LHCN-M2 (cell line): ENCODE results near the gene KRTAP1-5. TPM values are rescaled to one million over a fixed set of nuclear protein-coding genes. Genes with fewer than 3 reads are reported as not detected.
"Not testable (repeated sequence)": the region's sequence is repeated elsewhere in the genome, so short reads cannot be mapped to it uniquely, and the experiment has no call there.

ENCODE experiments used
- DNase-seq: peaks from one replicate; pipeline ENCODE4 v3.0.0-alpha.2; 2012; ENCODE audit warnings: low read depth
- polyA plus RNA-seq: library from polyadenylated mRNA; unstranded; fragments of >200 nt; gene quantifications from one replicate; pipeline ENCODE4 v1.2.1, GENCODE V29; 2012; ENCODE audit warnings: missing spikeins
- total RNA-seq: library from RNA; depleted of rRNA; stranded (reverse); fragments of >200 nt; gene quantifications from 2 replicates; pipeline ENCODE4 v1.2.3, GENCODE V29; 2014; rRNA removed

The KRTAP1-5 gene
- total RNA-seq = 2.8 and 6.0 TPM in 2 replicates
- polyA plus RNA-seq = 12.9 TPM

- peak; percentile 98 for DNase-seq
Observed at GRCh38 chr17:41026715-41027471, at the start of gene KRTAP1-5. TSS of gene KRTAP1-5 (minus strand) at chr17:41027208. CDS start at chr17:41027155, 53 bp downstream.

- DNase-seq = no peak
Observed at GRCh38 chr17:41076788-41077187, 49.8 kb upstream of the KRTAP1-5 start.

- no peak for DNase-seq
Observed at GRCh38 chr17:41073676-41074075, 46.7 kb upstream of the KRTAP1-5 start.

- peak; percentile 96 for DNase-seq
Observed at GRCh38 chr17:41071606-41072360, 44.8 kb upstream of the KRTAP1-5 start.

- DNase-seq = no peak
Observed at GRCh38 chr17:41069031-41069430, 42.0 kb upstream of the KRTAP1-5 start.

- no peak for DNase-seq
Observed at GRCh38 chr17:41067281-41067680, 40.3 kb upstream of the KRTAP1-5 start.

- peak; percentile 90 for DNase-seq
Observed at GRCh38 chr17:41065829-41066624, 39.0 kb upstream of the KRTAP1-5 start, which contains the start of gene KRTAP2-4. TSS of gene KRTAP2-4 (minus strand) at chr17:41065879. CDS start at chr17:41065845, 34 bp downstream.

- DNase-seq = not testable (repeated sequence)
Observed at GRCh38 chr17:41065016-41065689, 38.1 kb upstream of the KRTAP1-5 start.

- DNase-seq = no peak
Observed at GRCh38 chr17:41064301-41064700, 37.3 kb upstream of the KRTAP1-5 start.

- no peak for DNase-seq
Observed at GRCh38 chr17:41063449-41063848, 36.4 kb upstream of the KRTAP1-5 start.

- DNase-seq = peak; percentile 96
Observed at GRCh38 chr17:41061964-41062363, 35.0 kb upstream of the KRTAP1-5 start.

- peak; percentile 94 for DNase-seq
Observed at GRCh38 chr17:41060052-41060604, 33.1 kb upstream of the KRTAP1-5 start, which contains the start of gene KRTAP2-3. TSS of gene KRTAP2-3 (minus strand) at chr17:41060114. CDS start at chr17:41060050, 64 bp downstream.

GRCh38 chr17:41059276-41060051, 32.5 kb upstream of the KRTAP1-5 start:
- DNase-seq = peak; percentile 93

GRCh38 chr17:41058741-41059140, 31.7 kb upstream of the KRTAP1-5 start:
- no peak for DNase-seq

- DNase-seq = no peak
Observed at GRCh38 chr17:41057547-41057946, 30.5 kb upstream of the KRTAP1-5 start.

- not testable (repeated sequence) for DNase-seq
Observed at GRCh38 chr17:41055130-41055529, 28.1 kb upstream of the KRTAP1-5 start, which contains the start of gene KRTAP2-2. TSS of gene KRTAP2-2 (minus strand) at chr17:41055230. CDS start at chr17:41055211, 19 bp downstream.

- not testable (repeated sequence) for DNase-seq
Observed at GRCh38 chr17:41054556-41054955, 27.5 kb upstream of the KRTAP1-5 start.

- DNase-seq = no peak
Observed at GRCh38 chr17:41054025-41054424, 27.0 kb upstream of the KRTAP1-5 start.

- peak; percentile 66 for DNase-seq
Observed at GRCh38 chr17:41052566-41052965, 25.6 kb upstream of the KRTAP1-5 start.

GRCh38 chr17:41049110-41049509, 22.1 kb upstream of the KRTAP1-5 start:
- DNase-seq = peak; percentile 93
